Astrocyte (in vitro differentiated cells and primary cell): Measurements from ENCODE around the gene RPL28. TPM values are rescaled to one million over a fixed set of nuclear protein-coding genes. Genes with fewer than 3 reads are reported as not detected.
"Not testable (repeated sequence)": the region's sequence is repeated elsewhere in the genome, so short reads cannot be mapped to it uniquely, and the experiment has no call there.

Source experiments
- DNase-seq: peaks from one replicate; pipeline ENCODE4 v3.0.0-alpha.2; 2010; ENCODE audit warnings: low read depth
- FAIRE-seq: peaks from 2 replicates; lab custom pipeline; 2011; peaks lifted over from hg19 to GRCh38; lab: Jason Lieb, UNC
- H2AFZ ChIP-seq: 2 replicates; pipeline ENCODE4 v1.6.0; 2012; ENCODE audit warnings: low read depth, low read length, inconsistent platforms
- H3K27ac ChIP-seq: 2 replicates; pipeline ENCODE4 v1.5.1; 2011; ENCODE audit warnings: low read depth, low read length, inconsistent platforms
- H3K27me3 ChIP-seq: 2 replicates; pipeline ENCODE4 v1.6.0; 2011; ENCODE audit warnings: low read length, inconsistent platforms; ENCODE audit not compliant: insufficient read depth
- H3K36me3 ChIP-seq: 2 replicates; pipeline ENCODE4 v1.5.1; 2011; ENCODE audit warnings: low read length, inconsistent platforms; ENCODE audit not compliant: insufficient read depth
- H3K4me1 ChIP-seq: 2 replicates; pipeline ENCODE4 v1.5.1; 2011; ENCODE audit warnings: low read length, inconsistent platforms; ENCODE audit not compliant: insufficient read depth
- H3K4me2 ChIP-seq: 2 replicates; pipeline ENCODE4 v1.6.0; 2012; ENCODE audit warnings: low read length, inconsistent platforms
- H3K4me3 ChIP-seq: 2 replicates; pipeline ENCODE4 v1.5.1; 2011; ENCODE audit warnings: low read depth, mild to moderate bottlenecking, low read length, inconsistent platforms; ENCODE audit not compliant: insufficient read depth
- H3K79me2 ChIP-seq: 2 replicates; pipeline ENCODE4 v1.6.0; 2012; ENCODE audit warnings: mild to moderate bottlenecking, low read length, inconsistent platforms; ENCODE audit not compliant: insufficient read depth
- H3K9ac ChIP-seq: 2 replicates; pipeline ENCODE4 v1.6.0; 2012; ENCODE audit warnings: mild to moderate bottlenecking, low read length, inconsistent platforms
- H3K9me3 ChIP-seq: 2 replicates; pipeline ENCODE4 v1.5.1; 2012; ENCODE audit warnings: low read depth, mild to moderate bottlenecking, low read length, inconsistent platforms; ENCODE audit not compliant: insufficient read depth
- H4K20me1 ChIP-seq: 2 replicates; pipeline ENCODE4 v1.6.0; 2012; ENCODE audit warnings: low read length, inconsistent platforms; ENCODE audit not compliant: insufficient read depth
- H3K27ac Mint-ChIP-seq: one replicate; pipeline ENCODE4 v1.8.0; 2021; ENCODE audit warnings: mild to moderate bottlenecking, mixed read lengths; ENCODE audit not compliant: unreplicated experiment
- H3K27me3 Mint-ChIP-seq: one replicate; pipeline ENCODE4 v1.8.0; 2021; ENCODE audit warnings: low read depth, mixed read lengths; ENCODE audit not compliant: unreplicated experiment
- H3K36me3 Mint-ChIP-seq: one replicate; pipeline ENCODE4 v1.8.0; 2021; ENCODE audit warnings: low read depth, mixed read lengths; ENCODE audit not compliant: unreplicated experiment
- H3K4me1 Mint-ChIP-seq: one replicate; pipeline ENCODE4 v1.8.0; 2021; ENCODE audit warnings: low read depth, mixed read lengths; ENCODE audit not compliant: unreplicated experiment
- H3K4me3 Mint-ChIP-seq: one replicate; pipeline ENCODE4 v1.8.0; 2021; ENCODE audit warnings: mild to moderate bottlenecking, moderate library complexity, mixed read lengths; ENCODE audit not compliant: unreplicated experiment
- H3K9me3 Mint-ChIP-seq: one replicate; pipeline ENCODE4 v1.8.0; 2021; ENCODE audit warnings: mild to moderate bottlenecking, mixed read lengths; ENCODE audit not compliant: unreplicated experiment
- EZH2 ChIP-seq: IDR thresholded peaks from 2 replicates; pipeline ENCODE4 v1.6.1; 2012; ENCODE audit warnings: mild to moderate bottlenecking, low read length, inconsistent platforms; ENCODE audit not compliant: insufficient read depth
- total RNA-seq: library from RNA; stranded (reverse); gene quantifications from 2 replicates; pipeline ENCODE4 v1.2.1, GENCODE V29; 2021
- TF ChIP-seq, protein P1 (sequence below): IDR thresholded peaks from 2 replicates; pipeline ENCODE4 v1.5.1; 2011; ENCODE audit warnings: low read depth, mild to moderate bottlenecking, inconsistent platforms, low read length, moderate library complexity; ENCODE audit not compliant: insufficient read depth

Gene RPL28
- total RNA-seq, 1 donor from 2014 or later = 2,072 TPM

DNA sequence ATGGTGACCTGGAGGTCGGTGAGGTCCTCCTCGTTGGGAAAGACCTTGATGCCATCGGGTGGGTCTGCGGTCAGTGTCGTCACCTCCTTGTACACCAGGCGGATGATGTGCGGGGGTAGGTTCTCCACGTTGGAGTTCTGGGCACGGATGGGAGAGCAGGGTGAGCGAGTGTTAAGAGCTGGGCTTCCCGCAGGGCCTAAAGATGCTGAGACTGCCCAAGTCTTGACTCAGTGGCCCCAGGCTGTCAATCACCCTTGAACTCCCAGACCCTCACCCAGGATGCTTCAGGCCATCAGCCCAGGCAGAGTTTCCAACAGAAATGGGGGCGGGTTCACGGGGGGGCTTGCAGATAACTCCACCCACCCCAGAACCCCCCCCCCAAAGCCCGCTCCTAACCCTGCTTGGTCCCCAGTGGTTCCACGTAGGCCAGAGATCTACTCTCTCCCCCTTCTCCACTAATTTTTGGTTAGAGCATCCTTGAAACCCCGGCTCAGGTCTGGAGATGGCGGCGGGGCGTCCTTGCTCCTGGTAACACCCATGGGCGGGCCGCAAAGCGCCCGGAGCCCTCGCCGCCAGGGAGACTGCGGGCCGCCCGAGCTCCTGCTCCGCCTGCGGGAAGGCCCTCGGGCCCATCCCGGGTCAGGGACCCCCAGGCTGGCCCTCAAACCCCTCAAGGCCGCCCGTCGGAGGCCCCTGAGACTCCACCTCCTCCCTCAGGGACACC lies 21.3 kb downstream of the RPL28 start:
- peaks cover 25% of the 10 kb centered on the region for H3K36me3 Mint-ChIP-seq
- FAIRE-seq (no peak), DNase-seq (no peak)
- Histone ChIP-seq H3K4me2 (peak overlapping the region; percentile 94), H3K27ac (peak overlapping the region; percentile 99), H4K20me1 (peaks cover 48% of the 10 kb centered on the region), H3K27me3 (no peaks in the 10 kb centered on the region), H3K36me3 (peaks cover 28% of the 10 kb centered on the region), H3K4me1 (peaks cover 20% of the 10 kb centered on the region), H2AFZ (no peak overlapping the region), H3K9me3 (no peaks in the 10 kb centered on the region), H3K4me3 (peak overlapping the region; percentile 81), H3K79me2 (peaks cover 51% of the 10 kb centered on the region), H3K9ac (peak overlapping the region; percentile 95)
- TF ChIP-seq EZH2 = no peak
- TF ChIP-seq, protein P1, sequence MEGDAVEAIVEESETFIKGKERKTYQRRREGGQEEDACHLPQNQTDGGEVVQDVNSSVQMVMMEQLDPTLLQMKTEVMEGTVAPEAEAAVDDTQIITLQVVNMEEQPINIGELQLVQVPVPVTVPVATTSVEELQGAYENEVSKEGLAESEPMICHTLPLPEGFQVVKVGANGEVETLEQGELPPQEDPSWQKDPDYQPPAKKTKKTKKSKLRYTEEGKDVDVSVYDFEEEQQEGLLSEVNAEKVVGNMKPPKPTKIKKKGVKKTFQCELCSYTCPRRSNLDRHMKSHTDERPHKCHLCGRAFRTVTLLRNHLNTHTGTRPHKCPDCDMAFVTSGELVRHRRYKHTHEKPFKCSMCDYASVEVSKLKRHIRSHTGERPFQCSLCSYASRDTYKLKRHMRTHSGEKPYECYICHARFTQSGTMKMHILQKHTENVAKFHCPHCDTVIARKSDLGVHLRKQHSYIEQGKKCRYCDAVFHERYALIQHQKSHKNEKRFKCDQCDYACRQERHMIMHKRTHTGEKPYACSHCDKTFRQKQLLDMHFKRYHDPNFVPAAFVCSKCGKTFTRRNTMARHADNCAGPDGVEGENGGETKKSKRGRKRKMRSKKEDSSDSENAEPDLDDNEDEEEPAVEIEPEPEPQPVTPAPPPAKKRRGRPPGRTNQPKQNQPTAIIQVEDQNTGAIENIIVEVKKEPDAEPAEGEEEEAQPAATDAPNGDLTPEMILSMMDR = no peak
- H3K27ac Mint-ChIP-seq = peak overlapping the region; percentile 62
- peaks cover 14% of the 10 kb centered on the region for H3K9me3 Mint-ChIP-seq
- peaks cover 15% of the 10 kb centered on the region for H3K4me1 Mint-ChIP-seq
- H3K27me3 Mint-ChIP-seq = peaks cover 10% of the 10 kb centered on the region
- peak overlapping the region; percentile 84 for H3K4me3 Mint-ChIP-seq

DNA sequence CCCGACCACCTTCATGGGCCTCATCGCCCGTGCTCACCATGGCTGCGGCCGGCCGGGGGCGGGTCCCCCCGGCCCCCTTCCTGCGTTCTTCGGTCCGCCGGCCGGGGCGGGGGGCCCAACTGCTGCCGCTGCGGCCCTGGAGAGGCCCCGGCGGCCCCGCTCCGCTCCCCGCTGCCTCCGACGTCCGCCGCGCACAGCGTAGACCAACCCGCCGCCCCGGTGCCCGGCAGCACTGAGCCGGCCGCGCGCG lies 21.7 kb downstream of the RPL28 start, which contains the start of gene UBE2S:
Gene UBE2S, minus strand, starts transcription at position 239 of the 250 bp plus-strand sequence. Its CDS starts 199 bp downstream, at position 40.
- H3K4me3 Mint-ChIP-seq = peak within 1 kb of the TSS; percentile 87
- H3K4me1 Mint-ChIP-seq = peaks cover 15% of the 10 kb centered on the region
- peak within 1 kb of the TSS; percentile 95 for H3K9ac ChIP-seq
- not testable (repeated sequence) for H3K9me3 ChIP-seq, DNase-seq, H3K27me3 Mint-ChIP-seq, H3K27me3 ChIP-seq, FAIRE-seq
- H3K4me1 ChIP-seq = peaks cover 20% of the 10 kb centered on the region
- peak within 1 kb of the TSS; percentile 81 for H3K4me3 ChIP-seq
- peak within 1 kb of the TSS; percentile 94 for H3K4me2 ChIP-seq
- peaks cover 46% of the 10 kb centered on the region for H3K79me2 ChIP-seq
- H3K27ac Mint-ChIP-seq = peak within 1 kb of the TSS; percentile 96
- peak within 1 kb of the TSS; percentile 99 for H3K27ac ChIP-seq
- peaks cover 21% of the 10 kb centered on the region for H3K36me3 Mint-ChIP-seq
- H4K20me1 ChIP-seq = peaks cover 43% of the 10 kb centered on the region
- peaks cover 23% of the 10 kb centered on the region for H3K36me3 ChIP-seq
- peaks cover 14% of the 10 kb centered on the region for H3K9me3 Mint-ChIP-seq
- H2AFZ ChIP-seq = peak within 1 kb of the TSS; percentile 91

DNA sequence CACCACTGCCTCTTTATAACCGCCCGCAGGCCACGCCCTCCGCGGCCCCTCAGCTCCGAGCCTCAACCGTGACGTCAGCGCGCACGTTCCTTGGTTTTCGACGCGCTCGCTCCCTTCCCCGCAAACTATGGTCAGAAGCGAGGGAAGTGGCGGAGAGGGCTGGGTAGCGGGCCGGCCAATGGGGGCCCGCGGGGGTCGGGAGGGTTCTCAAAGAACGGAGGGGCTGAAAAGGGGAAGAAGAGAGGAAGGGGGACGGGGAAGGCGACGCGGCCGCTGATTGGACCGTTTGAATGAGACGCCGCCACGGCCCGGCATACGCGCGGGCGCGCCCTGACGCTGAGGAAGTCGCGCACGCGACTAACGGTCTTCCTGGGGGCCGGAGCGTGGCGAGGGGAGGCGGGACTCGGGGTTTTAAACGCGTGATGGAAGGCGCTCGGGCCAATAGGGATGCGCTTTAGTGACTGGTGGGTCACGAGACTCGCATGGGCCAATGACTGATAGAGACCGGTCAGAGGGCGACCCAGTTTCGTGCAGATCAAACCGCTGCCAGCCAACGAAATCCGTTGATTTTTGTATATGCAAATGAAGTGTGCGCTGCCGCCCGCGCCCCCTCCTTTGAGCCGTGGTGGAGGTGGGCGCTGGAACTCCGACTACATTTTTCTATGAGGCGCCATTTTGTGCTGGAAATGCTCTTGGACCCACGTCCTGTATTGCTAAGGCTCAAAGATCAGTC lies 22.2 kb downstream of the RPL28 start:
- Mint-ChIP-seq H3K4me1 (peaks cover 15% of the 10 kb centered on the region), H3K36me3 (peaks cover 21% of the 10 kb centered on the region), H3K9me3 (peaks cover 14% of the 10 kb centered on the region), H3K27me3 (peaks cover 10% of the 10 kb centered on the region), H3K4me3 (peak overlapping the region; percentile 87), H3K27ac (peak overlapping the region; percentile 96)
- Histone ChIP-seq H2AFZ (peak overlapping the region; percentile 91), H3K4me2 (peak overlapping the region; percentile 94), H3K79me2 (peaks cover 41% of the 10 kb centered on the region), H3K27me3 (no peaks in the 10 kb centered on the region), H3K4me3 (peak overlapping the region; percentile 81), H4K20me1 (peaks cover 39% of the 10 kb centered on the region), H3K9me3 (no peaks in the 10 kb centered on the region), H3K27ac (peak overlapping the region; percentile 99), H3K36me3 (peaks cover 19% of the 10 kb centered on the region), H3K4me1 (peaks cover 20% of the 10 kb centered on the region), H3K9ac (peak overlapping the region; percentile 95)
- DNase-seq = peak; percentile 99
- FAIRE-seq = peak; percentile 54
- TF ChIP-seq, protein P1 = no peak
- no peak for TF ChIP-seq EZH2
